Measurements from ENCODE around the gene MBP.

DNA sequence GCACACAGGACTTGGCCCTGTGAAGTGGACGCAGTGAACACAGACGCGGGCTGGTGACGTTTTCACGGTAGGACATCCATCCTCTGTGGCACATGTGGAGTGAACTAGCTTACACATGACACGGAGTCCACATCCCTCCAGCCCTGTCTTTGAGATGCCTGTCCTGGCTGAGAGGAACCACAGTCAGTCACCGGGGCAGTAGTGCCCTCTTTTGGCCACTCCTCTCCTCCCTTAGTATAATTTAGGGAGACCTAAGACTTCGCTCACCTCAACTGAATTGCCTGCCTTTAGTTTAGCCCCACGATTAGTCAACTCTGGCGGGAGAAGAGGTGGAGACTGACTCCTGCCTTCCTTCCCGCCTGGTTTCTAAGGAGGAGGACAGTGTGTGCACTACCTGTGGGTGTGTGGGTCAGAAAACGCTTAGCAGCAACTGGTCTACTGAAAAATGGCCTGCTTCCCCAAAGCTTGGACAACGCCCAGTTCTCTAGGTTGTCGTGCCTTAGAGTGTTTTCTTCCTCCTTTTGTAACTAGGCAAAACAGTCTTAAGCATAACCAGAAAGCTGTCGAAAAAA lies 70.6 kb downstream of the MBP start:
- TF ChIP-seq, protein P1, sequence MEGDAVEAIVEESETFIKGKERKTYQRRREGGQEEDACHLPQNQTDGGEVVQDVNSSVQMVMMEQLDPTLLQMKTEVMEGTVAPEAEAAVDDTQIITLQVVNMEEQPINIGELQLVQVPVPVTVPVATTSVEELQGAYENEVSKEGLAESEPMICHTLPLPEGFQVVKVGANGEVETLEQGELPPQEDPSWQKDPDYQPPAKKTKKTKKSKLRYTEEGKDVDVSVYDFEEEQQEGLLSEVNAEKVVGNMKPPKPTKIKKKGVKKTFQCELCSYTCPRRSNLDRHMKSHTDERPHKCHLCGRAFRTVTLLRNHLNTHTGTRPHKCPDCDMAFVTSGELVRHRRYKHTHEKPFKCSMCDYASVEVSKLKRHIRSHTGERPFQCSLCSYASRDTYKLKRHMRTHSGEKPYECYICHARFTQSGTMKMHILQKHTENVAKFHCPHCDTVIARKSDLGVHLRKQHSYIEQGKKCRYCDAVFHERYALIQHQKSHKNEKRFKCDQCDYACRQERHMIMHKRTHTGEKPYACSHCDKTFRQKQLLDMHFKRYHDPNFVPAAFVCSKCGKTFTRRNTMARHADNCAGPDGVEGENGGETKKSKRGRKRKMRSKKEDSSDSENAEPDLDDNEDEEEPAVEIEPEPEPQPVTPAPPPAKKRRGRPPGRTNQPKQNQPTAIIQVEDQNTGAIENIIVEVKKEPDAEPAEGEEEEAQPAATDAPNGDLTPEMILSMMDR (IDR thresholded peaks at IDR 0.05; ENCODE audit: insufficient read depth, low read length) = peak; percentile 38
- TF ChIP-seq GABPA (IDR thresholded peaks at IDR 0.05; ENCODE audit: low read depth) (no peak), POLR2AphosphoS5 (IDR thresholded peaks at IDR 0.05; ENCODE audit: low read depth) (peak; percentile 65), REST (IDR thresholded peaks at IDR 0.05; ENCODE audit: insufficient replicate concordance, low read depth) (no peak)

Data from HL-60 (cell line).